ENCODE results near the gene CCDC136.

Gene CCDC136

DNA sequence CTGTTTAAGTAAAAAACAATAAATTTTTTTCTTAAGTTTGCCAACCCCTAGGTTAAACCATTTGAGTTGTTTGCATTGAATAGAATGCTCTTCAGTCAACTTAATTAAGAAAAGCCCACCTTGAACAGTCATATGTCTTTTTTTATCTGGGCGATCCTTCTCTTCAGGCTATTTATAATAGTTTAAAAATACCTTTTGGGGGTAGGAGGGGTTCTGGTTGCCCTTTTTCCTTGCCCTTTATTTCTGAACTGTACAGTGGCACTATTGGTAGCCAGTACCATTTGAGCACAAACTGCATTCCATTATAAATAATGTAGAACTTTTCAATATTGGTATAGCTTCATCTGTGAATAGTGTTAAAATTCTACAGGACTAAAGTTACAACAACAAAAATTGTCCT is 39.5 kb upstream of the CCDC136 start:
- no peak overlapping the region for H3K27ac ChIP-seq
- no peak for TF ChIP-seq ZFX (IDR thresholded peaks at IDR 0.05; ENCODE audit: borderline replicate concordance)
- TF ChIP-seq, protein P1, sequence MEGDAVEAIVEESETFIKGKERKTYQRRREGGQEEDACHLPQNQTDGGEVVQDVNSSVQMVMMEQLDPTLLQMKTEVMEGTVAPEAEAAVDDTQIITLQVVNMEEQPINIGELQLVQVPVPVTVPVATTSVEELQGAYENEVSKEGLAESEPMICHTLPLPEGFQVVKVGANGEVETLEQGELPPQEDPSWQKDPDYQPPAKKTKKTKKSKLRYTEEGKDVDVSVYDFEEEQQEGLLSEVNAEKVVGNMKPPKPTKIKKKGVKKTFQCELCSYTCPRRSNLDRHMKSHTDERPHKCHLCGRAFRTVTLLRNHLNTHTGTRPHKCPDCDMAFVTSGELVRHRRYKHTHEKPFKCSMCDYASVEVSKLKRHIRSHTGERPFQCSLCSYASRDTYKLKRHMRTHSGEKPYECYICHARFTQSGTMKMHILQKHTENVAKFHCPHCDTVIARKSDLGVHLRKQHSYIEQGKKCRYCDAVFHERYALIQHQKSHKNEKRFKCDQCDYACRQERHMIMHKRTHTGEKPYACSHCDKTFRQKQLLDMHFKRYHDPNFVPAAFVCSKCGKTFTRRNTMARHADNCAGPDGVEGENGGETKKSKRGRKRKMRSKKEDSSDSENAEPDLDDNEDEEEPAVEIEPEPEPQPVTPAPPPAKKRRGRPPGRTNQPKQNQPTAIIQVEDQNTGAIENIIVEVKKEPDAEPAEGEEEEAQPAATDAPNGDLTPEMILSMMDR (IDR thresholded peaks at IDR 0.05) = no peak

DNA sequence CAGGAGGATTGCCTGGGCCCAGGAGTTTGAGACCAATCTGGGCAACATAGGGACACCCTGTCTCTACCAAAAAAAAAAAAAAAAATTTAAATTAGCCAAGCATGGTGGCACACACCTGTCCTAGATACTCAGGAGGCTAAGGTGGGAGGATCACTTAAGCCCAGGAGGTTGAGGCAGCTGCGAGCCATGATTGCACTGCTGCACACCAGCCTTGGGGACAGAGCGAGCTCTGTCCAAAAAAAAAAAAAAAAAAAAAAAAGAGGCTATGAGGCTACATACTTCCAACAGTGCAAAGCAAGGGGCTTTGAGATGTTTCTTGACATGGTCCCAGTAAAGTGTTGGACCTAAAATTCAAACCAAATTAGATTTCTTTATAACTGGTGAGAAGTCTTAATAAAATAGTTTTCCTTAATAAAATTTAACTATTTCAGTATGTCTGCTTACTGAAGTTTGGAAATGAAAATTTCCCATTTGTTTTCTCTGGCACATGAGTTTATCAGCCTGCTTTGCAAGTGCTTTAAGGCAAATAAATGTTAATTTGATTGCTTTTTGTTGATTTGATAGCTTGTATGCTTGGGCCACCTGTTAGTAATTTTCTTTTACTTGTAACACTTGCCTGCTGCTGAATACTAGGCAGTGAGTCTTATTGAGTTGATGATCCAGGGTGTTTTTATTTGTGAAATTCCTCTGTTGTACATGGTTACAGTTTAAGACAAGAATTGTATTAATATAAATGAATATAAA is 36.5 kb upstream of the CCDC136 start:
- TF ChIP-seq, protein P1 (IDR thresholded peaks at IDR 0.05) = no peak
- TF ChIP-seq ZFX (IDR thresholded peaks at IDR 0.05; ENCODE audit: borderline replicate concordance) = no peak
- H3K27ac ChIP-seq = no peak overlapping the region

DNA sequence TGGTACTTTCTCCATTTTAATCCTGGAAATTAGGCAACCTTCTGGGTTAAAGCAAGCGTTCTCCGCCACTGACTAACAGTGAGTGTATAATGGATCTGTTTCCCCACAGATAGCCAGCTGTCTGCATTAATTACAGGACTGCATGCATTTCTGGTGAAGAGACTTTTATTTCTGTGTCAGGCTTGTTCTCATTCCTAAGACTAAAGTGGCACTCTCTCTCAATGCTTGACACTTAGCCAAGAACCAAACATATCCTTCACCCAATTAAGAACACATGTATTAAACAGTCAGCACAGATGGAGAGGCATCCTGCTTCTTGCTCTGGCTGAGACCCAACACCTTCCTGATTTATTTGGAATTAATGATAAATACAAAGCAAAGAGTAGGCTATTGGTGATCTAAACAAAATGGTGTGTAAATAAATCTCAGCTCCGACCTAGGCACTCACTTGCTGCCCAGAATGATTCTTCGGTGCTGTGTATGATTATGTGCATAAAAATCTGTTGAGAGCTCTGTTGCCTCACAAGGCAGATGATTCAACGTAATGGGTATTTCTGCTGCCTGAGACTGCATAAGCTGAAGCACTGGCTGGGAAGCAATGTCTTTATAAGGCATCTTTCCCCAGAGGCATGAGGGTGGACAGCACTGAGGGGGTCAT is 35.8 kb upstream of the CCDC136 start:
- no peak overlapping the region for H3K27ac ChIP-seq
- TF ChIP-seq, protein P1 (IDR thresholded peaks at IDR 0.05) = no peak
- no peak for TF ChIP-seq ZFX (IDR thresholded peaks at IDR 0.05; ENCODE audit: borderline replicate concordance)

DNA sequence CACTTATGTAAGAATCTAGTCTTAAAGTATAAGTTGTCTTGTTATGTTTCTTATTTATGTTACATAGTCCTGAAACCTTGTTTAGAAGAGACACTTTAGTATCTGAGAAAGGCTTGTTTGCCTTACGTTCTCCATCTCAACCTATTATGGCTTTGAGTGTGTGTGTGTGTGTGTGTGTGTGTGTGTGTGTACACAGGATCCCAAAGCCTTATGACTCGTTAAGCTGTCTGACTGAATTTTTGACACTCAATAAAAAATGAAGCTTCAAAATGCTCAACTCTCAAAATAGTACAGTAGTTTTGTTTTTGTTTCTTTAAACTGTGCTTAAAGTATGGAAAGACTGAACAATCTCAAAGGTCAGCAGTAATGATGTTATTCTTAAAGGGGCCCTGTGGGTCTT is 34.6 kb upstream of the CCDC136 start:
- H3K27ac ChIP-seq = no peak overlapping the region
- no peak for TF ChIP-seq ZFX (IDR thresholded peaks at IDR 0.05; ENCODE audit: borderline replicate concordance)
- TF ChIP-seq, protein P1 (IDR thresholded peaks at IDR 0.05) = no peak

DNA sequence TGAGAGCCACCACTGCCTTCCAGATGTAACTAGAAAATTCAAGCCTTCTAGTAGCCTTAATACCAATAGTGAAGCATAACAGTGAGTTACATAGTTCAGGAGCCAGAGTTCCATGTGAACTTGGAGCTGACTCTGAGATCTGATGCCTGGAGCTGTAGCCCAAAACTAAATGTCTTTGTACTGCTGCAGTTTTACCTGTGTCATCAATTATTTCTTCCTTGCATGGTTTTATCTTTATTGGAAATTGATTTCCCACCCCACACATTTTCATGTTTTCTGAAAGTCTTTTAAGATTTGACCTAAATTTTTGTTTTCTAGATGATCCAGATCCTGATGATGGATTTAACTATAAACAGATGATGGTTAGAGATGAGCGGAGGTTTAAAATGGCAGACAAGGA is 33.2 kb upstream of the CCDC136 start:
- no peak overlapping the region for H3K27ac ChIP-seq
- TF ChIP-seq ZFX (IDR thresholded peaks at IDR 0.05; ENCODE audit: borderline replicate concordance) = no peak
- TF ChIP-seq, protein P1 (IDR thresholded peaks at IDR 0.05) = no peak

DNA sequence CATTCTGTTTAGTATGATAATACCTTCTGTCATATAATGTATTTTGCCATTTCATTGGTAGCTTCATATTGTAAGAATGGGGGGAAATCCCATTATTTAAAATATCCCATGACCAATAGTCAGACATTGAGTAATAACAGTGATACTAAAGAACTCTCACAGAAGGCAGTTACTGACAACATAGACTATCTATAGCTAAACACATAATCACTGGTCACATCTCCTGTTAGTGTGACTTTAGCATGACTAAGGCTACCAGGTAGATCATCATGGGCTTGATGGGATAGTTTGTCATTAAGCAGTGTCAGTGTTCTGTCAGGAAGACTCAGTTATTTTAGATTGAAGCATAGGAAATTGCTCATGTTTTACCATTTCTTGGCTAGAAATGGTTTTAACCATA is 32.5 kb upstream of the CCDC136 start:
- TF ChIP-seq, protein P1 (IDR thresholded peaks at IDR 0.05) = no peak
- TF ChIP-seq ZFX (IDR thresholded peaks at IDR 0.05; ENCODE audit: borderline replicate concordance) = no peak
- H3K27ac ChIP-seq = no peak overlapping the region

DNA sequence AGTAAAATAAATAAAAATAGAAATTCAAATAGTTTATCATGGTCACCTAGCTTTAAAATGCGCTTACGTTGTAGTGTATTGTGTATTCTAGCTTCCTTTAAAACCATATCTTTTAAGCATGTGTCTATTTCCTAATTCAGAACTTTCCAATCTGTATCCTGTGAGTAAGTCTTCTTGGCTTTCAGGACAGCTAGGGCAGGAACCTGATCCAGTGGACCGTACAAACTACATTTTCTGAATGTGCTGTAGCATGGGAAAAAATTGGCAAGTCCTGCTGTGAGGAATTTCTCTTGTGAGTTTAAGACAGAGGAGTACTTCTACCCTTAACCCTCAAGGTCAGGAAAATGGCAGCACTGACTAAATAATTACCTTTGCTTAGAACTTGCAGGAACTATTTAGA is 28.2 kb upstream of the CCDC136 start:
- no peak overlapping the region for H3K27ac ChIP-seq
- TF ChIP-seq ZFX (IDR thresholded peaks at IDR 0.05; ENCODE audit: borderline replicate concordance) = no peak
- TF ChIP-seq, protein P1 (IDR thresholded peaks at IDR 0.05) = no peak

Measured in 22Rv1 (cell line).